Activated CD4-positive, CD25-positive, alpha-beta regulatory T cell (primary cell): Measurements from ENCODE around the gene GRHPR.
A peak's percentile ranks its signal among the peaks of the same experiment; 100 is the strongest.

ENCODE experiments used
- DNase-seq, 4 experiments: peaks; one replicate each; lab custom pipeline; 2025; lab: John Stamatoyannopoulos, UW

The GRHPR gene

DNA sequence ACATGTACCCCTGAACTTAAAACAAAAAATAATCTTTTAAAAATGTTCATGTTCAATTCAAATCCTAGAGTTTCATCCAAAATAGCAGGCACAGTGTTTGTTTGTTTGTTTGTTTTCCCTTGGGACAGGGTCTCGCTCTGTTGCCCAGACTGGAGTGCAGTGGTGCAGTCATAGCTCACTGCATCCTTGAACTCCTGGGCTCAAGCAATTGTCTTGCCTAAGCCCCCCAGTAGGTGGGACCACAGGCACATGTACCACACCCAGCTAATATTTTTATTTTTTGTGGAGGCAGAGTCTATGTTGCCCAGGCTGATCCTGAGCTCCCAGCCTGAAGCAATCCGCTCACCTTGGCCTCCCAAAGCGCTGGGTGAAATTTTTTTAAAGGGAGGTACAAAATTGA, 58.3 kb downstream of the GRHPR start:
- DNase-seq: no peak

DNA sequence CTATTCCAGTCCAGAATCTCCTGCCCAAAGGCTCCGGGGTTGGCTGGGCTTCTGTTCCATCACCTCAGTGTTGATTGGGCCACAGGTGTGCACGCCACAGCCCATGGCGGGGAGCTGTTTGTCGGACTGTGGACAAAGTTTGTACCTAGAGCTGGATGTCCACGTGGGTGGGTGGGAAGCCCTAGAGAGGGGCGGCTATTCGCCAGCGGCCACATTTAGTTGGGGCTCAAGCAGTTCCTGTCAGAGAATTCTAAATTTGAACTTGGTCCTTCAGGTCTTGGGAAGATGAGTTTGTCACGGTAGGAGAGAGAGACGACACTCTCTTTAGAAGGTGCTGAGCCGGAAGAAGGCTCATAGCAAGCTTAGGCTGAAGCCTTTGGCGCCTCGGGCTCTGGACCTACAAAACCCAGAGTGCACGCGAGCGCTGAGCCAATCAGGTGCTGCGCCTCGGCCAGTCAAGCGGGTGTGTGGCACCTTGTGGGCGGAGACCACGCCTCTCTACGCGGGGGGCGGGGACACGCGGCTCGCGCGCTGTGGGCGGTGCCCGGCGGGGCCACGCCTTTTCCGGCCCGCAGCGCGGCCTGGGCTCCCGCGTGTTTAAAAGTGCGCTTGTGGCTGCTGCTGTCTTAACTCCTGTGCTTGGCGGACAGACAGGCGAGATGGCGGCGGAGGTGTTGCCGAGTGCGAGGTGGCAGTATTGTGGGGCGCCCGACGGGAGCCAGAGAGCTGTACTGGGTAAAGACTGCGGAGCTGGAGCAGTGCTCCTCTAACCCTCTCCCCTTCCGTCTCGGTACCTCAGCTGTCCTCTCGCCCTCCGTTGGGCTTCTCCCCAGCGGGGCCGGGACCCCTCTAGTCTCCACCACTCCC, 63.1 kb downstream of the GRHPR start, which contains the start of gene POLR1E:
Gene POLR1E (plus strand): TSS at position 560 of the 867 bp plus-strand sequence. CDS start 100 bp downstream, at position 660.
- peak; percentile 93 for DNase-seq

DNA sequence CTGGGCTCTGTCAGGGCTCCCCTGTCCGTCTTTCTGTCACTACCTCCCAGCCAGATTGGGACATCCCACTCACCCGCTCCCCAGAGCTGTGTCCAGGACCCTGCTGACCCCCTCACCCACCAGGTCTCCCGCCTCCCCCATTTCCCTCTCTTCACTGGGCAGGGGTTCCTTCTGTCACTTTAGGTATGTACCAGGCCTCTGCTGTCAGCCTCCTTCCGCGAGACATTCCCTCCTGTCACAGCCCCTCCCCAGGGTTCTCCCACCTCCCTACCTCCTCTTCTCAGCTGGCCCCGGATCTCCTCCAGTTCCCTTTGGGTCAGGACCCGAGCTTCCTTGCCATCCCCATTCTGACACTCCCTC, 63.7 kb downstream of the GRHPR start:
- no peak for DNase-seq
